Lung (tissue), 12 donors: Measurements from ENCODE around the gene SEC62. TPM values are rescaled to one million over a fixed set of nuclear protein-coding genes. Genes with fewer than 3 reads are reported as not detected.

ENCODE experiments used
- ATAC-seq: fragments of 200-7000 bp; cut with Tn5 transposase; one replicate; pipeline ENCODE4 v1.9.1; 2020; ENCODE audit warnings: moderate number of reproducible peaks; ENCODE audit not compliant: insufficient read depth, low FRiP score
- DNase-seq, 3 donors: peaks; one replicate each; pipeline ENCODE4 v3.0.0-alpha.2; 2013 to 2017
- H3K27ac ChIP-seq, 2 donors: one replicate each; pipeline ENCODE4 v1.5.1; 2013; ENCODE audit warnings: mild to moderate bottlenecking in 2 of 2, moderate library complexity in 2 of 2, control low read depth in 1 of 2, inconsistent platforms in 1 of 2, low read depth in 1 of 2, low read length in 1 of 2
- H3K27me3 ChIP-seq, 3 donors: one replicate each; pipeline ENCODE4 v1.5.1; 2013; ENCODE audit warnings: low read length in 2 of 3; ENCODE audit not compliant: control insufficient read depth in 3 of 3, insufficient read depth in 3 of 3
- H3K36me3 ChIP-seq, 4 donors: one replicate each; pipeline ENCODE4 v1.5.1; 2013; ENCODE audit warnings: low read length in 4 of 4, mild to moderate bottlenecking in 1 of 4, moderate library complexity in 1 of 4; ENCODE audit not compliant: control insufficient read depth in 4 of 4, insufficient read depth in 4 of 4
- H3K4me1 ChIP-seq, 5 donors: one replicate each; pipeline ENCODE4 v1.5.1; 2013; ENCODE audit warnings: low read length in 5 of 5, mild to moderate bottlenecking in 2 of 5, moderate library complexity in 1 of 5; ENCODE audit not compliant: control insufficient read depth in 5 of 5, insufficient read depth in 5 of 5
- H3K4me3 ChIP-seq: one replicate; pipeline ENCODE4 v1.5.1; 2013; ENCODE audit warnings: mild to moderate bottlenecking, control low read depth, moderate library complexity
- H3K9ac ChIP-seq, 2 donors: one replicate each; pipeline ENCODE4 v1.5.1; 2013; ENCODE audit warnings: low read length in 2 of 2, control low read depth in 1 of 2; ENCODE audit not compliant: insufficient read depth in 1 of 2
- H3K9me3 ChIP-seq, 4 donors: one replicate each; pipeline ENCODE4 v1.5.1; 2013; ENCODE audit warnings: low read length in 3 of 4, mild to moderate bottlenecking in 1 of 4, moderate library complexity in 1 of 4; ENCODE audit not compliant: control insufficient read depth in 4 of 4, insufficient read depth in 3 of 4
- WGBS, 2 donors: extraction: QIAGEN DNeasy Blood & Tissue Kit; methylation state at CpG; one replicate each; pipeline ENCODE4 v1.1.7; 2013; 5-methylcytosine and 5-hydroxymethylcytosine counted together
- polyA plus RNA-seq, 2 donors: library from polyadenylated mRNA; stranded (reverse); fragments of 200-250 nt; gene quantifications; one replicate each; pipeline ENCODE4 v1.2.1, GENCODE V29; 2013
- total RNA-seq, 2 donors: library from RNA; depleted of rRNA in 1 of 2; stranded (reverse); fragments of >200 nt in 1 of 2; gene quantifications; one replicate each; pipeline ENCODE4 v1.2.1, GENCODE V29; 2014 to 2021
- TF ChIP-seq, protein P1 (sequence below): IDR thresholded peaks from 2 replicates; pipeline ENCODE4 v1.5.1; 2012; ENCODE audit warnings: mild to moderate bottlenecking; ENCODE audit errors: control extremely low read depth, extremely low read depth
- donor health status: control.
- donor health status: control.
- donor health status: Bipolar disorder and iron deficiency.
- donor health status: healthy.
- donor health status: DM: yes; HTN: yes; CAD: no.

The SEC62 gene
- total and polyA plus RNA-seq, 4 donors = 55.2 to 96.5 (median 62.7) TPM

GRCh38 chr3:169939320-169939719 is 27.3 kb upstream of the SEC62 start:
- peaks cover 0 to 2% (median 0%) of the 10 kb centered on the region in 4 donors for H3K9me3 ChIP-seq
- H3K36me3 ChIP-seq = no peaks in the 10 kb centered on the region
- no peaks in the 10 kb centered on the region for H3K27me3 ChIP-seq
- TF ChIP-seq, protein P1, sequence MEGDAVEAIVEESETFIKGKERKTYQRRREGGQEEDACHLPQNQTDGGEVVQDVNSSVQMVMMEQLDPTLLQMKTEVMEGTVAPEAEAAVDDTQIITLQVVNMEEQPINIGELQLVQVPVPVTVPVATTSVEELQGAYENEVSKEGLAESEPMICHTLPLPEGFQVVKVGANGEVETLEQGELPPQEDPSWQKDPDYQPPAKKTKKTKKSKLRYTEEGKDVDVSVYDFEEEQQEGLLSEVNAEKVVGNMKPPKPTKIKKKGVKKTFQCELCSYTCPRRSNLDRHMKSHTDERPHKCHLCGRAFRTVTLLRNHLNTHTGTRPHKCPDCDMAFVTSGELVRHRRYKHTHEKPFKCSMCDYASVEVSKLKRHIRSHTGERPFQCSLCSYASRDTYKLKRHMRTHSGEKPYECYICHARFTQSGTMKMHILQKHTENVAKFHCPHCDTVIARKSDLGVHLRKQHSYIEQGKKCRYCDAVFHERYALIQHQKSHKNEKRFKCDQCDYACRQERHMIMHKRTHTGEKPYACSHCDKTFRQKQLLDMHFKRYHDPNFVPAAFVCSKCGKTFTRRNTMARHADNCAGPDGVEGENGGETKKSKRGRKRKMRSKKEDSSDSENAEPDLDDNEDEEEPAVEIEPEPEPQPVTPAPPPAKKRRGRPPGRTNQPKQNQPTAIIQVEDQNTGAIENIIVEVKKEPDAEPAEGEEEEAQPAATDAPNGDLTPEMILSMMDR = no peak
- no peak overlapping the region for H3K4me3 ChIP-seq
- WGBS, 2 donors = 54 to 77% methylated on average over 1 of the region's 1 CpG
- ATAC-seq = no peak
- no peaks in the 10 kb centered on the region for H3K4me1 ChIP-seq
- H3K27ac ChIP-seq = no peak overlapping the region
- DNase-seq = no peak
- H3K9ac ChIP-seq = no peak overlapping the region

DNA sequence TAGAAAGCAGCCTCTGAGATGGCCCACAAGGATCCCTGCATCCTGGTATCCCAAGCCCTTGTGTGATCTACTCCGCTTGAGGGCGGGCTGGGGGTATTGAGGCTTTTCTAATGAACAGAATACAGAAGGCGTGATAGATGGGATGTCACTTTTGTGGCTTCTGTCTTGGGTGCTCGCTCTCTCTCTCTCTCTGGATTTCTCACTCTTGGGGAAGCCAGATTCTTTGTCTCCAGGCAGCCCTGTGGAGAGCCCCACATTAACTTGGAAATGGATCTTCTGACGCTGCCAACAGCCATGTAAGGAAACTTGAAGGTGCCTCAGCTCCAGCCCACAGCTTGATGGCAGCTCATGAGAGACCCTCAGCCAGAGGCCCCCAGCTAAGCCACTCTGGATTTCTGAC is 26.9 kb upstream of the SEC62 start:
- ATAC-seq (no peak), DNase-seq (no peak)
- Histone ChIP-seq H3K9ac (no peak overlapping the region), H3K9me3 (peaks cover 0 to 2% (median 0%) of the 10 kb centered on the region in 4 donors), H3K4me1 (no peaks in the 10 kb centered on the region), H3K36me3 (no peaks in the 10 kb centered on the region), H3K4me3 (no peak overlapping the region), H3K27ac (no peak overlapping the region), H3K27me3 (no peaks in the 10 kb centered on the region)
- TF ChIP-seq, protein P1 = no peak
- WGBS, 2 donors = 88 to 96% methylated on average over 5 of the region's 5 CpGs

DNA sequence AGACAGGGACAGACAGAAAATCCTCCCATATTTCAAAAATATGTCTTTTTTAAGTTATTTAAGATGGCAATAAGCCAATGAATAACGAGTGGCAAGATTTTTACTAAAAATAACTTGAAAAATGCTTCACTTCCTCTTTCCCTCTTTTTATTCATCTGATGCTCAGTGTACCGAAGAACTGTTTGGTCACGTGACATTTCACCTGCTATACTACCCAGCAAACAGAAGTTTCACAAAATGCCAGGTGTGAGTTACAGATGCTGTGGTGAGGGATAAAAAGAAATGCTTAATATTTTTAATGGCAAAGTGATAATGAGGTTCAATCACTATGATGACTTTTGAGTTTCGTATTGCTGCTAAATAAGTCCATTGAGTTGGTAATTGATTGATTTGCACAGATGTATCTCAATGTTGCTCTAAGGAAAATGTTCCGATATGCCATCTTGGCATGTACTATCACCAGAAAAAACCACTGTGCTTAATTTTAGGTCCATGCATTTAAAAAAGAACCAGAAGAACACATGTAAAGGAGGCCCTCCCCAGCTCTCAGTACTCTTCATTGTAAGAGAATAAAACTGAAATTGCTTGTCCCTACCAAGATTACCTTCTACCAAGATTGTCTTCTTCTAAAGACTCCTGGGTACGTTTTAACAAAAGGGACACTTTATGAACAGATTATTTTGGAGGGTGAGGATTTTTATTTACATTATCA is 26.0 kb upstream of the SEC62 start:
- ATAC-seq (no peak), DNase-seq (no peak)
- TF ChIP-seq, protein P1 = no peak
- WGBS, 2 donors = 49 to 52% methylated on average over 6 of the region's 6 CpGs
- Histone ChIP-seq H3K4me1 (no peaks in the 10 kb centered on the region), H3K9ac (no peak overlapping the region), H3K9me3 (peaks cover 0 to 2% (median 0%) of the 10 kb centered on the region in 4 donors), H3K27ac (no peak overlapping the region), H3K27me3 (no peaks in the 10 kb centered on the region), H3K36me3 (no peaks in the 10 kb centered on the region), H3K4me3 (no peak overlapping the region)
